OCI-M1 (cell line): ENCODE results near the gene PRKCB.
A peak's percentile ranks its signal among the peaks of the same experiment; 100 is the strongest.
"Not testable (repeated sequence)": the region's sequence is repeated elsewhere in the genome, so short reads cannot be mapped to it uniquely, and the experiment has no call there.

Source experiments
- DNase-seq: peaks from one replicate; lab custom pipeline; 2025; lab: John Stamatoyannopoulos, UW

PRKCB gene

DNA sequence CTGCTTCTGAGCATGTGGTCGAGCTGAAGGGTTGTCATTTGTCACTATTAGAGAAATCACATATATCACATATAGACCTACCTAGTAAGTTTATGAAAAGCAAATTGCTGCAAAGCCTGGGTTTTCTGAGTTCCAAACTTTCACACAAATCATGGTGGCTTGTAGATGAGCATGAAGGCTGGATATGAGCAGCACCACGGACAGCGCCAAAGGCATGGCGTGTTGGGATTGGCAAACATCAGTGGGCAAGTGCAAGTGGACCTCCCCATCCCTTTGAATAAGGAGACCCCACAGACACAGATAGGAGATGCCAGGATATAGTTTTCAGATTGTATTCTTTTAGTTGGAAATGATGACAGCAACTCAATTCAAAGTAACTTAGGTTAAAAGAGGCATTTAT lies 342.7 kb downstream of the PRKCB start:
- DNase-seq = peak; percentile 6

DNA sequence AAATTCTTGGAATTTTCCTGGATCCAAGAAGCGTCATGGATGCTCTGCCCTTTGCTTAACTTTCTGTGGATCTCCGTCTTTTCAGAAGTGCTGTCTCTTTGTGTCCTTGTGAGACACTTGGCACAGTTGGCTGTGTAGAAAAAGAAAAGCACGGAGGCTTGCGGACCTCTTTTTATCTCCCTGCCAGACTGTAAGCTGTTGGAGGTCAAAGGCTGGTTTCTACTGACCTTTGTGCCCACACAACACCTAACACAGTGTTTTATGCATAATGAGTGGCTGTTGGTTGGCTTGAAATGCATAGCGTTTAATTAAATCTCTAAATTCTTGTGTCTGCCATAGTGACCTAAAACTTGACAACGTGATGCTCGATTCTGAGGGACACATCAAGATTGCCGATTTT lies 344.7 kb downstream of the PRKCB start:
- no peak for DNase-seq

DNA sequence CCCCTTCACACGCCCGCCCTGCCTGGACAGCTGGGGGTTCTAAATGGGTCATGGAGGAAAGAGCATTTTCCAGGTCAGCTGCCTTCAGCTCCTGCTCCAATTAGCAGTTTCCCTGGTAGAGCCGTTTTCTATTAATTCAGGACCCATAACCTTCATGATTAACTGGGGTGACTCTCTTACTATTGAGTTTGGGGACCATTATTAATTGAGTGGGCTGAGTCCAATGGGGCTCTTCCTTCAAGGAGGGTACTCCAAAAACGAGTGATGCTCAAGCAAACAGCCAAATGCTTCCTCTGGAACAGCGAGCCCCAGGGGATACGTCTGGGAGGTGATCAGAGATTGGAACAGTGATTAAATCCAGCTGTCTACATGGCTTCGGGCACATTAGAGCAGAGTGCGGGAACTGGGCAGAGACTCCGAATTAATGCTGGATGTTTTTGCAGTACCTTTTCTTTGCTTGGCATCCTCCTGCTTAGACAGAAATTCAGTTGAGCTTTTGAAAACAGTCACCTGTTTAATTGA lies 352.3 kb downstream of the PRKCB start:
- DNase-seq = no peak

DNA sequence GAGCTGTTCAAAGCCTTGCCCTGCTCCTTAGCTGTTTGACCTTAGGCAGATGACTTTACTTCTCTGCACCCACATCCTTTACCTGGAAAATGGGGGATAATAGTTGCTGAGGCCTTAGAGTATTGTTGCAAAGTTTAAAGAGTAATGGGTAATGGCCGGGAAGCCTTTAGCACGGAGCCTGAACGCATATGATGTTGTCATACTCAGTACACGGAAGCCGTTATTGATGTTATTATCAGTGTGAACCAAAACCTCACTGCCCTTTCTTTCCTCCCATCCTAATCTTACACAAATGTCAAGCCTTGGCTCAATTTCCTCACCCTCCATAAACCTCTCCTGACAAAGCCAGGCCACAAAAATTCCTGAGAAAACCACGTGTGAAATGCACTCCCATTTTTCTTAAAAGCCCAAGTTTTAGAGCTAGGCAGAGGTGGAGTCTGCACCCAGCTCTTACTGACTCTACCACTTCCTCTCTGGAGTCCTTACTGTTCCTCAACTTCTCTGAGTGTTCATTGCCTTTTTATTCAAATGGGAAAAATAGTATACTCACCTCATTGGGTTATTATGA lies 353.1 kb downstream of the PRKCB start:
- no peak for DNase-seq

DNA sequence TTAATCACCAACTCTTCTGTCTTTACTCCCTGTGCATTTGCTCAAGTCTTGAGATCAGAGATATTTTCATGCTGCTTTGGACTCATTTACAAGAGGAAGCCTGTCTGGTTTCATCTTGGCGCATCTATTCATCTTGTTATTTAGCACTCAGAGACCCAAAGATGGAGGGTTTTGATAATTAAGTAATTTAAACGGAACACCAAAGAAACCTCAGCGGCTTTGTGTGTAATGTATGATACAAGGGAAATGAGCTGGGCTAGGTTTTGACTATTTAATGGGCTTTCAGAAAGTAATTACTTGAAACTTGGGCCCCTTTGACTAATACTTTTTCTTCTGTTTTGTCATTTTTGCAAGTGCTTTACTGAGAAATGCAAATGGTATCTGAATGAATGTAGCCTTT lies 354.2 kb downstream of the PRKCB start:
- no peak for DNase-seq

DNA sequence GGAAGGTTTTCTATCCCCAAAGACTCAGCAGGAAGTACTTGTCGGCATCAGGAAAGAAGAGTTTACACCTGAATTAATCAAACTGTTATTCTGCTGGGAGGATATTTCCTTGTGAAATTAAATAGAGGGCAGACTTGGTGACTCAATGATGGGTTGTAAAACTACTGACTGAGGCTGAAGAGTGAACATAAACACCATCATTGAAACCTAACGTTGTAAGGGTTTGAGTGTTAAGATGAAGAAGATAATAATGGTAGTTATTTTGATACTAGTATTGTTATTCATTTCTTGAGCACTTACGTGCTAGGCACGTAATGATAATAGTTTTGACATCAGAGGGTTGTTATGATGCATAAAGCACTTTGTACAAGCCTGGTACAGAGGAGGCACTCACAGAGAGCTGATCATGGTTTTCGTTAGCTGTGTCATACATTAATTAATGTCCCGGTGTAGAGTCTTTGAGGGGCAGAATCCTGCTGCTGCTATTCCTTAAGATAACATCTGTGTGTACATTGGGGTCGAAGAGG lies 356.2 kb downstream of the PRKCB start:
- DNase-seq = no peak

DNA sequence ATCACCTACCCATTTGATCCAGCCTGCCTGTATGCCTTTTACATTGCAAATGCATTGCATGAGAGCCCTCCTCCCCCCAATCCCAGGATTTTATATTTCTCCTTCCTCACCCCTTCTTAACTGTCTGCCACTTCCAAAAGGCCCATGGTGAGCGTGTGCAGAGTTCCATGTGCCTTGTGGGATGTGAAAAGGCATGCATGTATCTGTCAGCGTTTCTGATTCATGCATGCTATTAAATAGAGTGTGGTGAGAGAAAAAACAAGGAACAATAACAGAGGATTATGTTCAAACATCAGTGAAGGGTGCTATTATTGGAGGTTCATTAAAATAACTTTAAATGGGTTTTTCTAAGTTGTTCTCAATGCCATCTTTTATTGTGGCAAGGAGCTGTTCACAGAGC lies 359.4 kb downstream of the PRKCB start:
- DNase-seq = no peak

DNA sequence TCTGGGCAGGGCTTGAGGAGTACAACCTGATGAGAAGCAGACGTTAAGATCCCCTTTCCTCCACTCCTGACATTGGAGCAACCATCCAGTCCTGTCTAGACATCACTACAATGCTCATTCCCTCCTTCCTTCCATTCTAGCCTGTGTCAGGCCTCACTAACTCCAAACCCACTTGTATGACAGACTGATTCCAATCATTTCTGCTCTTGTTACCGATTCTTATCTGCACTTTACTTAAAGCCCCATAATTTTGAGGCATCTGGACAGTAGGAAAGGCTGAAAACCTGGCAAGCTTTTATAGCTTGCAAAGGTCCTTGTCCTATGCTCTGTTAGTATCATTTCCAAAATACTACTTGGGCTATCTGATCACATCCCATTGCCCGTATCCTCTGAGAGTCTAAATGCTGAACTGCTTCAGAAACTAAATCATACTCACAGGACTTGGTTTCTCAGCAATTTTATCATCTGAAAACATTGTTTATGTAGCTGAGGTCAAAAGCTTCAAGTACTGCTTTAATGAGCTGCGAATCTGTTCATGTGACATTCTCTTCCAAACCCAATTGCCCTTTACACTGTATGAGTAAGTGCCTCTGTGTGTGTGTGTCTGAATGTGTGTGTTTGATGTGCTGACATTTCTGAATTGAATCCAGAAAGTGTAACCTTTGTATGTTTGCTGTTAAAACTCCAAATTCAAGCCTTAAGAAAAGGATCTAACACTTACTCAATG lies 363.2 kb downstream of the PRKCB start:
- DNase-seq = no peak

DNA sequence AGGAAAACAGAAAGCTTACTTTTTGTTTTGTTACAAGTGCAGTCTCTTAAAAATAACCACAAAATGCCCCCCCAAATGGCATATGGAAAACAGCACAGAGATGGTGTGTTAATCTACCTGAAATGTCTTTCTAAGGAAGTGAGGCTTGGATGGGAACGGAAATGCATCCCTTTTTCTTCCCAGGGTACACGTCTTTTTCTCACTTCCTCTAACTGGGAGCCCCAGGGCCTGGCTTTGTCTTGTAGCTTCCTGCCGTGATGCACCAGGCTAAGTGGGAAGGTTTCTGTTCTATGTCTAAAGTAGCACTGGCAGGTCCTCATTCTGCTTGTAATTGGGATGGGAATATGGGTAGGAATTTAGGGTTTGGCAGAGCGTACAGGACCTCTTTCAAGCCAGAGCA lies 367.9 kb downstream of the PRKCB start:
- no peak for DNase-seq

DNA sequence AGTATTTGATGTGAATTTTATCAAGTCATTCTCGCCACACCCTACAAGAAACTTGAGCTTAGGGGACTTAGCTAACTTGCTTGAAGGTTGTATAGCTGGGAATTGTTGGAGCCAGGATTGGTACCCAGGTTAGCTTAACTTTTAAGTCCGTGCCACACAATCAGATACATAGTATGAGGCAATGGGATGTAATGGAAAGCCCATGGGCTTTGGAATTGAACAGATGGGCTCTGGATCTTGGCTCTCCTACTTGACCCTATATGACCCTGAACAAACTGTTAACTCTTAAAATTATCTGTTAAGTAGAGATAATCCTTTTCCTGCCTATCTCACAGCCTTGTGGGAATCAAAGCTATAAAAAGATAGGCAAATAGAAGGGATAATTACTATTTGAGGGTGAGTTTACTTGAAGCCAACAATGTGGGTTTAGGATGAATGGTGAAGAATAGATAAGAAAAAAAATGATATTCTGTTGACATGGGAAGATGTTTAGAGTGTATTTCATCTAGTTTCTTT lies 368.4 kb downstream of the PRKCB start:
- DNase-seq = peak; percentile 9

DNA sequence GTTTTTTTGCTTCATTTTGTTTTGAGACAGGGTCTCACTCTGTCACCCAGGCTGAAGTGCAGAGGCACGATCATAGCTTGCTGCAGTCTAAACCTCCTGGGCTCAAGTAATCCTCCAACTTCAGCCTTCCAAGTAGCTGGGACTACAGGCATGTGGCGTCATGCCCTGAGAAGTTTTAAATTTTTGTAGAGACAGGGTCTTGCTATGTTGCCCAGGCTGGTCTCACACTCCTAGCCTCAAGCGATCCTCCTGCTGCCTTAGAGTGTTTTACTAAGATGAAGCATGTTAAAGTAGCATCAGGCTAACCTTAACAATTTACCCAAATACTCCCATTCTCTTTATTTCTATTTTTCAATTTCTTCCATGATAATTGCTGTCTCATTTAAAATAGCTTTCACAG lies 371.1 kb downstream of the PRKCB start:
- DNase-seq = no peak

DNA sequence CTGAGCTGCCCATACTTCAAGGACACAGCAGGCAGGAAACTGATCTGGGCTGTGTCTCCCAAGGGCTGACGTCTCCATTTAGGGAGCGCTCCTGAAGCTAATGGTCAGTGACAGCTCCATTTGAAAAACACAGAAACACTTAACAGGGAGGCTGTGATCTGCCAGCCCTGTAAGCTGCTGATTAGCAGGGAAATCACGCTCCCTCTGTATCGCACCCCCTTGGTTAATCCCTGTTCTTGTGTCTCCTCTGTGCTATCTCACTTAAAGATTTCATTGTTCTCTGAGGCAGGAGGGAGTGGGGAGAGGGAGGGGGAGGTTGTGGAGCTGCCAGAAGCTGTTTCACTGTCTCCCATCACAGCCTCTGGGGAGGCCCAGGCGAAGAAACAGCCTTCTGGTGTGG lies 372.9 kb downstream of the PRKCB start:
- no peak for DNase-seq

DNA sequence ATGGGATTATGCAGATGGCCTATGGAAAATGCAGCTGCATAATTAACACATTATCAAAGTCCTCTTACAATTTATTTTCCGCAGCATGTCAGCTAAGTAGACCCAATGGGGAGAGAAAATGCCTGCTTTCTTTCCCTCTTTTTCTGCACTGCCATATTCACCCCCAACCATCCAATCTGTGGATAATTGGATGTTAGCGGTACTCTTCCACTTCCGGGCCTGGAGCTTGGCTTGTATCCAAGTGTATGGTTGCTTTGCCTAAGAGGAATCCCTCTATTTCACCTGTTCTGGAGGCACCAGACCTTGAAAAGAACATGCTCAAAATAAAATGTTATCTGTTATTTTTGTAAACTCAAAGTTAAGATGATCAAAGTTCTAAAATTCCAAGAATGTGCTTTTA lies 379.2 kb downstream of the PRKCB start:
- no peak for DNase-seq

DNA sequence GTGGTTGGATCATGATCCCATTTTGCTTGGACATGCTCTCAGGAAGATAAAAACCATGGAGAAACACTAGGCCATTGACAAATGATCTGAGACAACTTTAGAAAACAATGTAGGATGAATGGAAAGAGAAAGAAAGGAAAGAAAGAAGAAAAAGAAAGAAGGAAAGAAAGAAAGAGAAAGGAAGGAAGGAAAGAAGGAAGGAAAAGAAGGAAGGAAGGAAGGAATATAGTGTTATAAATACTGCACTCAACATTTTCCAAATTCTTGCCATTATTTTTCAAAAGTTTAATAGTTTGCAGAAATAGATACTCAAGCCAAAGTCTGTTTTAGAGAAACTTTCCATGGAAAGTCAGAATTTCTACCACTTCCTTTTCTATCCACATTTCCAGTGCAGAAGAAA lies 381.2 kb downstream of the PRKCB start:
- DNase-seq = no peak

DNA sequence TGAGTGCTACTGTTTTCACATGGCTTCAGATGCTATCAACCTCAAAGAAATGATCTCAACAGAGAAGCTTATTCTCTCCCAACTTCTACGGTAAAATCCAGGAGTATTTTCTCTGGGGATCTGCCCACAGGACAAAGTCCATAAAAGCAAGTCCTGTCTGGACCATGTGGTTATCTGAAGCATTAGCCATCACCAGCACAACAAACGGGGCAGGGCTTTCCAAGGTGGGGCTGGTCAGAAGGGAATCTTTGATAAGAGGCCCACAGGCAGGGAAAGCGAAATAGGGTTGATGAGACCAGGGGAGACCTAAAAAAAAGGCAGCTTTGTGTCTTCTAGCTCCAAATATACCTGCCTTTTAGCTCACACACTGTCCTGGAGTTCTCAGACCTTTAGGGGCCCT lies 381.7 kb downstream of the PRKCB start:
- DNase-seq = no peak

DNA sequence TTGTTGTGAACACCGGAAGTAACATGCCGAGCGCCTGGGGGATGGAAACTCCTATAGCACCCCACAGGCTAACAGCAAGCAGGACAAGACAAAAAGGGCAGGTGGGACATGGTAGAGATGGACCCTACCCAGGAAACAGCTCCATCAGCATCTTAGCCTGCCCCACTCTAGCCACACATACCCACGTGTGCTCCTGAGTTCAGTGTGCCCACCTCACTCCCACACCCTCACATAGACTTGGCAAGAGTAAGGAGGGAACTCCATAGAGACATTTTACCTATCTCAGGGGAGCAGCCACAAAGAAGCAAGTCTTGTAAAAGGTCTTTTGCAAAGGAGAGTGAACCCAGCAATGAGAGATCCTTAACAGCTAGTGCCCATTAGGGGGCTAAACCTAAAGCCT lies 382.5 kb downstream of the PRKCB start:
- DNase-seq = no peak

DNA sequence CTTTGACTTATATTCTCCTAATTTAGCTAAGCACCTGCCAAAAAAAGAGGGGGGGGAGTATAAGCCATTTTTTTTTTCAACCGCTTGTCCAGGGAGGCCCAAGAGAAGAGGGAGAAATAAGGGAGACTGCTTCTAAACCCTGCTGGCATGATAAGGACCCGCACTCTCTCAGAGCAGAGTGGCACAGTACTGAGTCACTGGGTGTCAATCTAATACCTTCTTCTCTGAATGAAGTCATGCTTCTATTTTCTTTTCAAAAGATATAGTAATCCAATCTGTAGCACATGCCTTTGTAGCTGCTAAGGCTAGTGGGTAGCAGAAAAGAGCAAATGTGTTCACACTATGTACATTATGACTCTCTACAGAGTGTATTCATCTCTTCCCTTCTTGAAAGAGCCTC lies 385.4 kb downstream of the PRKCB start:
- no peak for DNase-seq

DNA sequence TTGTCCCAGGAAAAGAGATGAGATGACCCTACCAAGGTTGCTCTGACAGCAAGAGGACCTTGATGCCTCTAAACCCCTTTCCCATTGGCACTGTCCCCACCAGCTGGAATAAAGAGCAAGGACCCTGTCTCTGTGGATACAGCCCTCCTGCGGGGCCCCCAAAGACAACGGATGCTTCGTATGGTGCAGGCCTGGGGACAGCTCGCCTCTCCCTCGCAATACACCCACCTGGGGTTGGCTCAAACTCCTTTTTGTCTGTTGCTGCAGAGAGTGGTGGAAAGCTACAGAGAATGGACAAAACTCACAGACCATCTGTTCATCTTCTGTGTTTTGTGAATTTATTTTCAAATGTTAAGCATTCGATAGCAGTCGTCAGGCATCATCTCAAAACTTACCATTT lies 392.7 kb downstream of the PRKCB start:
- DNase-seq = no peak

DNA sequence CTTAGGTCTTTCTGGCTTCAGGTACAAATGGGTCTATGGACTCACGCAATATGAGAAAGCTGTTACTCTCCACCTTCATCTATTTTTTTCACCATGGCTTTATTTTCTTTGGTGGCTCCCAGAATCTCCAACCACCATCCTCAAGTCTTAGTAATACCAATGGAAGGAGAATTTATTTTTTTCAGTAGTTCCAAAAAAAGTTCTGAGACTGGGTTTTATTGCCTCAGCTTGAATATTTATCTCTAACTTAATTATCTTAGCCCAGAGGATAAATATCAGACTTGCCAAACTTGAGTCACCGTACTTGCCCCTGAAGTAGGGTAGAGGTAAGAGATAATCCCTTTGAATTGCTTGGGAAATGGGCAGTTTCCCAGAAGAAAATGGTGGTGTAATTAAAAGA lies 397.2 kb downstream of the PRKCB start:
- DNase-seq = no peak

DNA sequence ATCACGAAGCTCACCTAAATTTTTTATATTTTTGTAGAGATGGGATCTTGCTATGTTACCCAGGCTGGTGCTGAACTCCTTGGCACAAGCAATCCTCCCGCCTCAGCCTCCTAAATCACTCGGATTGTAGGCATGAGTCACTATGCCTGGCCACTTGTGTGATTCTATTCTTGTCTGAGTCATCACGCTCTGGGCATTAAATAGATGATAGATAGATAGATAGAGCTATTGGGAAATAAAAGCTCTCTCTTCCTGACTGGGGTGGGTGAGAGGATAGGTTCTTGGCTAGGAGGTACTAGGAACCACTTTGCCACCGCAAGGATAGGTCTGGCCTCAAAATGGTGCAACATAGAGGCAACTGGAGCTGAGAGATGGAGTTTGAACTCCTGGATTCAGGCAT lies 399.0 kb downstream of the PRKCB start:
- DNase-seq = no peak

DNA sequence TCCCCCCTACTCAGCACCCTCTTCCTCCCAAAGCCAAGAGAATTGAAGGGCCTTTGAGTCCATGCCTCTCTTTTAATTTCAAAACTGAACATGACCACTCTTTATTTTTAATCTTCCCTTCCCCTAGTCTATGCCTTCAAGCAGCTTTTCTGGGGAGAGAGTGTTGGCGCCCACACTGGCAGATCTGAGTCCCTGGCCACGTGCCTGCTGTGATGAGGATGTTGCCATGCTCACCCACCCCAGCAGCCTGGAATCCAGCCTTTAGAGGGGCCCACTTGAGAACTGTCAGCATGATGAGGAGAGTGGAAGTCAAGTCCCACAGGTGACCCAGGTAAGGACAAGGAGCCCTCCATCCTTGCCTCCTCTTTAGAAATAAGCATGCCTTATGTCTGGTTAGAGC lies 400.0 kb downstream of the PRKCB start:
- no peak for DNase-seq

DNA sequence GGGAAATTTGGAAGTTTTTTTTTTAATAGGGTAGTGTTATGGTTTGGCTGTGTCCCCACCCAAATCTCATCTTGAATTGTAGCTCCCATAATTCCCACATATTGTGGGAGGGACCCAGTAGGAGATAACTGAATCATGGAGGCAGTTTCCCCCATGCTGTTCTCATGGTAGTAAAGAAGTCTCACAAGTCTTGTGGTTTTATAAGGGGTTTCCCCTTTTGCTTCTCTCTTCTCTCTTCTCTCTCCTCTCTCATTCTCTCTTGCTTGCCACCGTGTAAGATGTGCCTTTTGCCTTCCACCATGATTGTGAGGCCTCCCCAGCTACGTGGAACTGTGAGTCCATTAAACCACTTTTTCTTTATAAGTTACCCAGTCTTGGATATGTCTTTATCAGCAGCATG lies 403.1 kb downstream of the PRKCB start:
- not testable (repeated sequence) for DNase-seq

DNA sequence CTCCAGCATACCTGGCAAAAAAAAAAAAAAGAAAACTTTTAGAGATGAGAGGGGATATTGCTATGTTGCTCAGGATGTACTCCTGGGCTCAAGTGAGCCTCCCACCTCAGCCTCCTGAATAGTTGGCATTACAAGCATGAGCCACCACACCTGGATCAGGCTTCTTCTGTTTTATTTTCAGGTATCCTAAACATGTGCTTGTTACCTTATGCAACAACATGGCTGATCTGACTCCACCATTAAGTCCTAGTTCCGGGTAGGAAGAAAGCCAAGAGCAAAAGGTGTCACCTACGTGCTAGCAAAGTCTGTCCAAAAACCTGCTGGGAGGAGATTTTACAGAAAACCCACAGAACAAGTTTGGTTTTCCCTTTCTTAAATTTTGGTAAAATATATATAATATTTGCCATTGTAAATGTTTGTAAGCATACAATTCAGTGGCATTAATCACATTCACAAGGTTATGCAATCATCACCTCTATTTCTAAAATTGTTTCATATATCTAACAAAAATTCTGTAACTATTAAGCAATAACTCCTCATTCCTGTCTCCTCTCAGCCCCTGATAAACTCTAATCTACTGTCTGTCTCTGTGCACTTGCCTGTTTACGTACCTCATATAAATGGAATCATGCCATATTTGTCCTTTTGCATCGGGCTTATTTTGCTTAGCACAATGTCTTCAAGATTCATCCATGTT lies 411.3 kb downstream of the PRKCB start:
- no peak for DNase-seq
